C4-2B (cell line): Measurements from ENCODE around the gene ANXA1.

ENCODE experiments used
- CTCF ChIP-seq: fragments of 450-650 bp; conservative IDR thresholded peaks from 2 replicates; pipeline ENCODE4 v1.5.1; 2017; ENCODE audit warnings: mild to moderate bottlenecking
- ZFX ChIP-seq: fragments of 450-650 bp; IDR thresholded peaks from 2 replicates; pipeline ENCODE4 v1.6.1; 2017

- TF ChIP-seq CTCF = no peak
- TF ChIP-seq ZFX = no peak
Observed at GRCh38 chr9:73143711-73144328, 7.8 kb upstream of the ANXA1 start.
